ENCODE results near the gene TWSG1. TPM values are rescaled to one million over a fixed set of nuclear protein-coding genes. Genes with fewer than 3 reads are reported as not detected.

Gene TWSG1
- total RNA-seq, 2 donors from 2014 or later, result 30.7 to 31.4 TPM

DNA sequence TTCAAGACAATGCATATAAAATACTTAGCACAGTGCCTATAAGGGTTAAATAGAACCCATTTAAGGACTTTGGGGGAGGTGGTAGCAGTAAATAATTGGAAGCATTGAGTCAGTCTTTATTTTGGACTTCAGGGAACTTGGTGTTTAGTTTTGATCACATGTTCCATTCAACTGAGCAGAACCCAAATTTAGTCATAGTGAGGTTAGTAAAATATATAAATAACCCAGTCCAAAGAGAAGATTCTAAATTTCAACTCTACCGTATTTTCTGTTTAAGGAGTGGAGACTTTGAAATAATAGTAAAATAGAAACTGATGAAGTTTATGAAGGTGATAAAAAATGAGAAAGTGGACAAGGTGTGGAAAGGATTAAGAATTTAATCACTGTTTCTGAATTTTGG, 19.7 kb downstream of the TWSG1 start:
- no peak overlapping the region for H3K27ac Mint-ChIP-seq
- 97% methylated on average over 1 of the region's 1 CpG; no CpG with 5 or more reads in 1 of the 2 experiments for WGBS, 2 experiments (ENCODE audit: insufficient coverage in 1 of 2, insufficient read length in 1 of 2)
- peaks cover 2% of the 10 kb centered on the region for H3K36me3 Mint-ChIP-seq (ENCODE audit: low read depth)
- Histone ChIP-seq H3K9me3 (ENCODE audit: control insufficient read depth, low read length) (no peaks in the 10 kb centered on the region), H3K4me3 (ENCODE audit: low read length) (no peak overlapping the region), H3K27ac (ENCODE audit: low read depth, low read length) (no peak overlapping the region), H3K4me1 (ENCODE audit: control insufficient read depth, insufficient read depth, low read length) (no peaks in the 10 kb centered on the region), H3K36me3 (ENCODE audit: control insufficient read depth, insufficient read depth, low read length) (no peaks in the 10 kb centered on the region), H3K9ac (ENCODE audit: extremely low read depth, low read length, poor library complexity, severe bottlenecking) (no peak overlapping the region), H3K27me3 (ENCODE audit: control insufficient read depth, insufficient read depth, low read length, poor library complexity, severe bottlenecking) (no peaks in the 10 kb centered on the region)
- no peak overlapping the region for H3K4me3 Mint-ChIP-seq
- no peak for DNase-seq
- TF ChIP-seq, protein P1, sequence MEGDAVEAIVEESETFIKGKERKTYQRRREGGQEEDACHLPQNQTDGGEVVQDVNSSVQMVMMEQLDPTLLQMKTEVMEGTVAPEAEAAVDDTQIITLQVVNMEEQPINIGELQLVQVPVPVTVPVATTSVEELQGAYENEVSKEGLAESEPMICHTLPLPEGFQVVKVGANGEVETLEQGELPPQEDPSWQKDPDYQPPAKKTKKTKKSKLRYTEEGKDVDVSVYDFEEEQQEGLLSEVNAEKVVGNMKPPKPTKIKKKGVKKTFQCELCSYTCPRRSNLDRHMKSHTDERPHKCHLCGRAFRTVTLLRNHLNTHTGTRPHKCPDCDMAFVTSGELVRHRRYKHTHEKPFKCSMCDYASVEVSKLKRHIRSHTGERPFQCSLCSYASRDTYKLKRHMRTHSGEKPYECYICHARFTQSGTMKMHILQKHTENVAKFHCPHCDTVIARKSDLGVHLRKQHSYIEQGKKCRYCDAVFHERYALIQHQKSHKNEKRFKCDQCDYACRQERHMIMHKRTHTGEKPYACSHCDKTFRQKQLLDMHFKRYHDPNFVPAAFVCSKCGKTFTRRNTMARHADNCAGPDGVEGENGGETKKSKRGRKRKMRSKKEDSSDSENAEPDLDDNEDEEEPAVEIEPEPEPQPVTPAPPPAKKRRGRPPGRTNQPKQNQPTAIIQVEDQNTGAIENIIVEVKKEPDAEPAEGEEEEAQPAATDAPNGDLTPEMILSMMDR (conservative IDR thresholded peaks at IDR 0.05), result no peak
- peaks cover 8% of the 10 kb centered on the region for H3K4me1 Mint-ChIP-seq
- peaks cover 24% of the 10 kb centered on the region for H3K27me3 Mint-ChIP-seq (ENCODE audit: insufficient read depth)
- H3K9me3 Mint-ChIP-seq, result no peaks in the 10 kb centered on the region

DNA sequence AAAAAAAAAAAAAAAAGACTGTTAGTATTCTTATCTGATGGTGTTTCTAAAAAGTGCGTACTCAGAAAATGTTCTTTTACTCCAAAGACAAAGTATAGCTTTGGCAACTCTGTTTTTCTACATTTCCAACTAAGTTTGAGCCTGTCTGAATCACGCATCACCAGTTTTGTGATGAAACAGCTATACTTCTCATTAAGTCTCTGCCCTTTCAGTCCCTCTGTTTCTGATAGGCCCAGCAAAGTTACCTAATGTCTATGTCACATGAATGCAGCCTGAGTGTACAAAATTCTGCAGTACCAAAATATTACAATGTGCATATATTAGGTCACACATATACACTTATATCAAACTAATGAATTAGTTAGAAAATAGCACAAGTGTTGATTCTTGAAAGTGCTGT, 22.4 kb downstream of the TWSG1 start:
- TF ChIP-seq, protein P1 (conservative IDR thresholded peaks at IDR 0.05), result no peak
- H3K27ac Mint-ChIP-seq, result no peak overlapping the region
- H3K9ac ChIP-seq (ENCODE audit: extremely low read depth, low read length, poor library complexity, severe bottlenecking), result no peak overlapping the region
- no peak for DNase-seq
- no peak overlapping the region for H3K4me3 Mint-ChIP-seq
- no peaks in the 10 kb centered on the region for H3K27me3 ChIP-seq (ENCODE audit: control insufficient read depth, insufficient read depth, low read length, poor library complexity, severe bottlenecking)
- H3K9me3 ChIP-seq (ENCODE audit: control insufficient read depth, low read length), result no peaks in the 10 kb centered on the region
- H3K36me3 Mint-ChIP-seq (ENCODE audit: low read depth), result peaks cover 4% of the 10 kb centered on the region
- no peaks in the 10 kb centered on the region for H3K4me1 ChIP-seq (ENCODE audit: control insufficient read depth, insufficient read depth, low read length)
- H3K36me3 ChIP-seq (ENCODE audit: control insufficient read depth, insufficient read depth, low read length), result peaks cover 9% of the 10 kb centered on the region
- no peaks in the 10 kb centered on the region for H3K9me3 Mint-ChIP-seq
- 92 to 96% methylated on average over 1 to 2 of the region's 2 CpGs for WGBS, 2 experiments (ENCODE audit: insufficient coverage in 1 of 2, insufficient read length in 1 of 2)
- no peak overlapping the region for H3K4me3 ChIP-seq (ENCODE audit: low read length)
- peaks cover 8% of the 10 kb centered on the region for H3K4me1 Mint-ChIP-seq
- H3K27me3 Mint-ChIP-seq (ENCODE audit: insufficient read depth), result peaks cover 24% of the 10 kb centered on the region
- H3K27ac ChIP-seq (ENCODE audit: low read depth, low read length), result no peak overlapping the region

DNA sequence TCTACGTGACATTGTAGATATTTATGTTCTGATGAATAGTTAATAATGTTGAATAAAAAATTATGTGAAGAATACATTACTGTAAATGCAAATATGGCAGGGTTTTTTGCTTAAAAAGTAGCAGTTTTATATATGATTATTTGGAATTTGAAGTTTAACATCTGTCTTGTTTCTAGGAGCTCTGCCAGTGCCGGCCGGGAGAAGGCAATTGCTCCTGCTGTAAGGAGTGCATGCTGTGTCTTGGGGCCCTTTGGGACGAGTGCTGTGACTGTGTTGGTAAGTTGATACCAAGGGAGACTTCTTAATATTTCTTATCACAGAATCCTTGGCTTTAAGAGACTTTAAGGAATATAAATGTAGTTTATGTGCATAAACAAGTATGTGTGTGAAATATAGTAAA, 25.2 kb downstream of the TWSG1 start:
- H3K4me3 Mint-ChIP-seq, result no peak overlapping the region
- TF ChIP-seq, protein P1 (conservative IDR thresholded peaks at IDR 0.05), result no peak
- H3K4me3 ChIP-seq (ENCODE audit: low read length), result no peak overlapping the region
- H3K4me1 Mint-ChIP-seq, result peaks cover 8% of the 10 kb centered on the region
- no peak overlapping the region for H3K27ac Mint-ChIP-seq
- no peaks in the 10 kb centered on the region for H3K9me3 Mint-ChIP-seq
- 88 to 100% methylated on average over 2 to 4 of the region's 4 CpGs for WGBS, 2 experiments (ENCODE audit: insufficient coverage in 1 of 2, insufficient read length in 1 of 2)
- H3K4me1 ChIP-seq (ENCODE audit: control insufficient read depth, insufficient read depth, low read length), result no peaks in the 10 kb centered on the region
- no peak for DNase-seq
- H3K36me3 Mint-ChIP-seq (ENCODE audit: low read depth), result peaks cover 5% of the 10 kb centered on the region
- no peaks in the 10 kb centered on the region for H3K27me3 ChIP-seq (ENCODE audit: control insufficient read depth, insufficient read depth, low read length, poor library complexity, severe bottlenecking)
- peaks cover 9% of the 10 kb centered on the region for H3K36me3 ChIP-seq (ENCODE audit: control insufficient read depth, insufficient read depth, low read length)
- no peak overlapping the region for H3K27ac ChIP-seq (ENCODE audit: low read depth, low read length)
- no peaks in the 10 kb centered on the region for H3K9me3 ChIP-seq (ENCODE audit: control insufficient read depth, low read length)
- H3K27me3 Mint-ChIP-seq (ENCODE audit: insufficient read depth), result peaks cover 20% of the 10 kb centered on the region
- H3K9ac ChIP-seq (ENCODE audit: extremely low read depth, low read length, poor library complexity, severe bottlenecking), result no peak overlapping the region

Measured in endodermal cell (in vitro differentiated cells).